Colonic mucosa (tissue), 4 donors: ENCODE results near the gene CEP128. TPM values are rescaled to one million over a fixed set of nuclear protein-coding genes. Genes with fewer than 3 reads are reported as not detected.

Experiments
- DNase-seq: peaks from one replicate; pipeline ENCODE4 v3.0.0-alpha.2; 2020
- H3K27ac ChIP-seq: fragments of 200-600 bp; one replicate; pipeline ENCODE4 v1.8.0; 2021
- H3K27me3 ChIP-seq: fragments of 200-600 bp; one replicate; pipeline ENCODE4 v1.8.0; 2021
- H3K36me3 ChIP-seq: fragments of 200-600 bp; one replicate; pipeline ENCODE4 v1.8.0; 2021
- H3K4me1 ChIP-seq: fragments of 200-600 bp; one replicate; pipeline ENCODE4 v1.8.0; 2021; ENCODE audit warnings: mild to moderate bottlenecking
- H3K4me3 ChIP-seq: fragments of 200-600 bp; one replicate; pipeline ENCODE4 v1.8.0; 2021
- H3K9ac ChIP-seq, 2 donors: one replicate each; pipeline ENCODE4 v1.7.0; 2013; ENCODE audit warnings: control low read depth in 2 of 2, low read depth in 2 of 2, low read length in 2 of 2
- H3K9me3 ChIP-seq: fragments of 200-600 bp; one replicate; pipeline ENCODE4 v1.8.0; 2021
- CTCF ChIP-seq: fragments of 200-600 bp; IDR thresholded peaks from one replicate; pipeline ENCODE4 v1.8.0; 2022; ENCODE audit warnings: antibody characterized with exemption, mild to moderate bottlenecking
- intact Hi-C: fragments of 100-400 bp; cut with DNase I; formaldehyde crosslinking; loops from one replicate; pipeline ENCODE4 v1.14.1; 2022
- total RNA-seq, 2 donors: library from RNA; stranded (reverse); fragmentation: NEBNext Ultra II Directional in 1 of 2; extraction: Animal tissue kit (Norgen Biotek cat#: 25700) in 1 of 2; gene quantifications; one replicate each; pipeline ENCODE4 v1.2.1, GENCODE V29; 2021
- donor health status: healthy.
- donor health status: DM: no; HTN: no; CAD: no.
- donor health status: DM: no; HTN: no; CAD: no.

The CEP128 gene
- total RNA-seq, 2 donors from 2014 or later: 4.4 to 11.6 TPM

GRCh38 chr14:80565001-80565400 lies 376.5 kb downstream of the CEP128 start:
- DNase-seq: no peak
- intact Hi-C loops: no loop called here
- Histone ChIP-seq H3K4me1 (no peaks in the 10 kb centered on the region), H3K9me3 (no peaks in the 10 kb centered on the region), H3K36me3 (no peaks in the 10 kb centered on the region), H3K27ac (no peak overlapping the region), H3K27me3 (no peaks in the 10 kb centered on the region), H3K4me3 (no peak overlapping the region), H3K9ac (no peak overlapping the region)
- no peak for TF ChIP-seq CTCF

- DNase-seq: no peak
- Histone ChIP-seq H3K27ac (no peak overlapping the region), H3K36me3 (no peaks in the 10 kb centered on the region), H3K27me3 (no peaks in the 10 kb centered on the region), H3K9ac (no peak overlapping the region), H3K9me3 (no peaks in the 10 kb centered on the region), H3K4me1 (no peaks in the 10 kb centered on the region), H3K4me3 (no peak overlapping the region)
- no peak for TF ChIP-seq CTCF
- intact Hi-C loops: no loop called here
These were observed 377.5 kb downstream of the CEP128 start for GRCh38 chr14:80564051-80564450.

- Histone ChIP-seq H3K27ac (no peak overlapping the region), H3K4me1 (no peaks in the 10 kb centered on the region), H3K27me3 (no peaks in the 10 kb centered on the region), H3K9ac (no peak overlapping the region), H3K36me3 (no peaks in the 10 kb centered on the region), H3K4me3 (no peak overlapping the region), H3K9me3 (no peaks in the 10 kb centered on the region)
- DNase-seq: no peak
- intact Hi-C loops: no loop called here
- TF ChIP-seq CTCF: no peak
These were observed 380.5 kb downstream of the CEP128 start for GRCh38 chr14:80560800-80561657.

- DNase-seq: no peak
- no peak overlapping the region for H3K4me3 ChIP-seq
- no peaks in the 10 kb centered on the region for H3K4me1 ChIP-seq
- H3K27ac ChIP-seq: no peak overlapping the region
- H3K9ac ChIP-seq: no peak overlapping the region
- no peak for TF ChIP-seq CTCF
- H3K27me3 ChIP-seq: no peaks in the 10 kb centered on the region
- intact Hi-C loops: no loop called here
- no peaks in the 10 kb centered on the region for H3K36me3 ChIP-seq
- H3K9me3 ChIP-seq: no peaks in the 10 kb centered on the region
These were observed 387.4 kb downstream of the CEP128 start for GRCh38 chr14:80554139-80554538.

GRCh38 chr14:80549141-80549540 lies 392.4 kb downstream of the CEP128 start:
- Histone ChIP-seq H3K9ac (no peak overlapping the region), H3K9me3 (no peaks in the 10 kb centered on the region), H3K36me3 (no peaks in the 10 kb centered on the region), H3K4me1 (no peaks in the 10 kb centered on the region), H3K27ac (no peak overlapping the region), H3K4me3 (no peak overlapping the region), H3K27me3 (no peaks in the 10 kb centered on the region)
- no peak for DNase-seq
- intact Hi-C loops: no loop called here
- TF ChIP-seq CTCF: no peak
